ENCODE data around the gene NGF. TPM values are rescaled to one million over a fixed set of nuclear protein-coding genes. Genes with fewer than 3 reads are reported as not detected.
"Not testable (repeated sequence)": the region's sequence is repeated elsewhere in the genome, so short reads cannot be mapped to it uniquely, and the experiment has no call there.

NGF gene
- total RNA-seq, 2 experiments from 2014 or later = not detected

GRCh38 chr1:115311474-115311989, 26.5 kb downstream of the NGF start:
- H3K36me3 Mint-ChIP-seq (ENCODE audit: low read depth) = no peaks in the 10 kb centered on the region
- no peak for DNase-seq
- H3K27ac Mint-ChIP-seq = no peak overlapping the region
- no peaks in the 10 kb centered on the region for H3K9me3 Mint-ChIP-seq
- ChIA-PET CTCF (no interaction called here), POLR2A (no interaction called here)
- H3K27me3 Mint-ChIP-seq = peaks cover 3% of the 10 kb centered on the region
- no peak overlapping the region for H3K4me3 Mint-ChIP-seq
- no peaks in the 10 kb centered on the region for H3K4me1 Mint-ChIP-seq

GRCh38 chr1:115310581-115311473, 27.2 kb downstream of the NGF start:
- ChIA-PET POLR2A (no interaction called here), CTCF (no interaction called here)
- H3K4me1 Mint-ChIP-seq = no peaks in the 10 kb centered on the region
- no peak for DNase-seq
- H3K36me3 Mint-ChIP-seq (ENCODE audit: low read depth) = no peaks in the 10 kb centered on the region
- H3K27ac Mint-ChIP-seq = no peak overlapping the region
- H3K4me3 Mint-ChIP-seq = no peak overlapping the region
- no peaks in the 10 kb centered on the region for H3K9me3 Mint-ChIP-seq
- peaks cover 3% of the 10 kb centered on the region for H3K27me3 Mint-ChIP-seq

- POLR2A ChIA-PET; H3K36me3 Mint-ChIP-seq (ENCODE audit: low read depth); DNase-seq; H3K27me3 Mint-ChIP-seq; CTCF ChIA-PET; H3K9me3 Mint-ChIP-seq; H3K4me1 Mint-ChIP-seq; H3K4me3 Mint-ChIP-seq; H3K27ac Mint-ChIP-seq: not testable (repeated sequence)
These were observed 28.5 kb downstream of the NGF start for GRCh38 chr1:115309504-115309903.

- H3K36me3 Mint-ChIP-seq (ENCODE audit: low read depth) = no peaks in the 10 kb centered on the region
- no peak for DNase-seq
- no peak overlapping the region for H3K4me3 Mint-ChIP-seq
- CTCF ChIA-PET = no interaction called here
- no peaks in the 10 kb centered on the region for H3K4me1 Mint-ChIP-seq
- H3K27me3 Mint-ChIP-seq = peaks cover 8% of the 10 kb centered on the region
- POLR2A ChIA-PET = no interaction called here
- no peak overlapping the region for H3K27ac Mint-ChIP-seq
- H3K9me3 Mint-ChIP-seq = no peaks in the 10 kb centered on the region
These were observed 29.1 kb downstream of the NGF start for GRCh38 chr1:115308969-115309368.

- DNase-seq = no peak
- Mint-ChIP-seq H3K27ac (no peak overlapping the region), H3K27me3 (peaks cover 13% of the 10 kb centered on the region), H3K4me3 (no peak overlapping the region), H3K4me1 (no peaks in the 10 kb centered on the region), H3K9me3 (no peaks in the 10 kb centered on the region), H3K36me3 (ENCODE audit: low read depth) (no peaks in the 10 kb centered on the region)
- ChIA-PET POLR2A (no interaction called here), CTCF (no interaction called here)
These were observed 30.4 kb downstream of the NGF start for GRCh38 chr1:115307661-115308060.

GRCh38 chr1:115306146-115306545, 31.9 kb downstream of the NGF start:
- ChIA-PET POLR2A (no interaction called here), CTCF (no interaction called here)
- H3K4me1 Mint-ChIP-seq = no peaks in the 10 kb centered on the region
- no peak overlapping the region for H3K27ac Mint-ChIP-seq
- peaks cover 10% of the 10 kb centered on the region for H3K27me3 Mint-ChIP-seq
- H3K36me3 Mint-ChIP-seq (ENCODE audit: low read depth) = no peaks in the 10 kb centered on the region
- no peak for DNase-seq
- no peak overlapping the region for H3K4me3 Mint-ChIP-seq
- H3K9me3 Mint-ChIP-seq = no peaks in the 10 kb centered on the region

GRCh38 chr1:115303364-115303763, 34.7 kb downstream of the NGF start:
- no peaks in the 10 kb centered on the region for H3K36me3 Mint-ChIP-seq (ENCODE audit: low read depth)
- DNase-seq = no peak
- no peak overlapping the region for H3K4me3 Mint-ChIP-seq
- no peaks in the 10 kb centered on the region for H3K9me3 Mint-ChIP-seq
- H3K4me1 Mint-ChIP-seq = no peaks in the 10 kb centered on the region
- no peak overlapping the region for H3K27ac Mint-ChIP-seq
- CTCF ChIA-PET = no interaction called here
- H3K27me3 Mint-ChIP-seq = peaks cover 10% of the 10 kb centered on the region
- POLR2A ChIA-PET = no interaction called here

GRCh38 chr1:115302390-115302961, 35.6 kb downstream of the NGF start:
- ChIA-PET POLR2A (no interaction called here), CTCF (no interaction called here)
- no peak overlapping the region for H3K4me3 Mint-ChIP-seq
- H3K36me3 Mint-ChIP-seq (ENCODE audit: low read depth) = no peaks in the 10 kb centered on the region
- H3K4me1 Mint-ChIP-seq = no peaks in the 10 kb centered on the region
- H3K27ac Mint-ChIP-seq = no peak overlapping the region
- no peaks in the 10 kb centered on the region for H3K9me3 Mint-ChIP-seq
- DNase-seq = no peak
- H3K27me3 Mint-ChIP-seq = peaks cover 13% of the 10 kb centered on the region

GRCh38 chr1:115301438-115302020, 36.5 kb downstream of the NGF start:
- Mint-ChIP-seq H3K4me1 (no peaks in the 10 kb centered on the region), H3K36me3 (ENCODE audit: low read depth) (no peaks in the 10 kb centered on the region), H3K27me3 (peaks cover 13% of the 10 kb centered on the region), H3K27ac (no peak overlapping the region), H3K9me3 (no peaks in the 10 kb centered on the region), H3K4me3 (no peak overlapping the region)
- ChIA-PET POLR2A (no interaction called here), CTCF (interaction anchor here (0.7 kb wide), 1 partner anchor 249 kb away, joined by 3 read pairs; no protein-coding TSS in a partner anchor)
- no peak for DNase-seq

- Mint-ChIP-seq H3K36me3 (ENCODE audit: low read depth) (no peaks in the 10 kb centered on the region), H3K27ac (no peak overlapping the region), H3K4me1 (no peaks in the 10 kb centered on the region), H3K4me3 (no peak overlapping the region), H3K27me3 (peaks cover 13% of the 10 kb centered on the region), H3K9me3 (no peaks in the 10 kb centered on the region)
- POLR2A ChIA-PET = no interaction called here
- no peak for DNase-seq
- CTCF ChIA-PET = no interaction called here
These were observed 37.8 kb downstream of the NGF start for GRCh38 chr1:115300087-115300876.

GRCh38 chr1:115299266-115299665, 38.8 kb downstream of the NGF start:
- no peaks in the 10 kb centered on the region for H3K9me3 Mint-ChIP-seq
- H3K36me3 Mint-ChIP-seq (ENCODE audit: low read depth) = no peaks in the 10 kb centered on the region
- peaks cover 16% of the 10 kb centered on the region for H3K27me3 Mint-ChIP-seq
- H3K27ac Mint-ChIP-seq = no peak overlapping the region
- H3K4me3 Mint-ChIP-seq = no peak overlapping the region
- no peak for DNase-seq
- CTCF ChIA-PET = no interaction called here
- no peaks in the 10 kb centered on the region for H3K4me1 Mint-ChIP-seq
- POLR2A ChIA-PET = no interaction called here

- H3K27ac Mint-ChIP-seq = no peak overlapping the region
- H3K4me1 Mint-ChIP-seq = no peaks in the 10 kb centered on the region
- peaks cover 10% of the 10 kb centered on the region for H3K27me3 Mint-ChIP-seq
- CTCF ChIA-PET = no interaction called here
- POLR2A ChIA-PET = no interaction called here
- no peaks in the 10 kb centered on the region for H3K9me3 Mint-ChIP-seq
- DNase-seq = no peak
- no peak overlapping the region for H3K4me3 Mint-ChIP-seq
- no peaks in the 10 kb centered on the region for H3K36me3 Mint-ChIP-seq (ENCODE audit: low read depth)
These were observed 41.1 kb downstream of the NGF start for GRCh38 chr1:115296981-115297380.

Data from activated CD4-positive, alpha-beta memory T cell treated with anti-CD3 and anti-CD28 coated beads, Interleukin-2, amount 10 ng/mL, durations not matched to agents 7 days and 5 days (primary cell).